GM12878 (cell line): ENCODE data around the gene REPS1. TPM values are rescaled to one million over a fixed set of nuclear protein-coding genes. Genes with fewer than 3 reads are reported as not detected.

Experiments used
- ATAC-seq: fragments of 200-7000 bp; cut with Tn5 transposase; 3 replicates; pipeline ENCODE4 v1.9.1; 2020; ENCODE audit warnings: mild to moderate bottlenecking, moderate library complexity
- BruUV-seq: library from RNA; stranded (reverse); fragments of 400-500 nt; replicated peaks from 2 replicates; lab custom pipeline; 2021; lab: Mats Ljungman, UMichigan
- CTCF ChIA-PET: fragments of 300-600 bp; sonication (Branson Sonifier 250); formaldehyde crosslinking; extraction: SDS; loops from one replicate; lab custom pipeline; 2021; ENCODE audit warnings: inconsistent platforms; lab: Yijun Ruan, JAX
- POLR2A ChIA-PET: fragments of 350-600 bp; formaldehyde crosslinking; extraction: SDS; loops from one replicate; lab custom pipeline; 2021; ENCODE audit warnings: inconsistent platforms; lab: Charles Lee
- RAD21 ChIA-PET: fragments of 300-600 bp; sonication (Branson Sonifier 250); formaldehyde crosslinking; loops from one replicate; lab custom pipeline; 2023; ENCODE audit warnings: antibody characterized with exemption; ENCODE audit not compliant: unreplicated experiment; lab: Charles Lee
- SMC1A ChIA-PET: fragments of 300-600 bp; sonication (Branson Sonifier 250); formaldehyde crosslinking; loops from one replicate; lab custom pipeline; 2023; ENCODE audit not compliant: unreplicated experiment, uncharacterized antibody; lab: Charles Lee
- DNase-seq: peaks from one replicate; pipeline ENCODE4 v3.0.0-alpha.2; 2011; ENCODE audit warnings: low read depth, low spot score
- FAIRE-seq: peaks from 3 replicates; lab custom pipeline; 2011; peaks lifted over from hg19 to GRCh38; lab: Jason Lieb, UNC
- H2AFZ ChIP-seq: 2 replicates; pipeline ENCODE4 v1.6.0; 2011; ENCODE audit warnings: low read depth, low read length, control low read depth; ENCODE audit not compliant: control insufficient read depth
- H3K27ac ChIP-seq: 2 replicates; pipeline ENCODE4 v1.5.1; 2011; ENCODE audit warnings: control low read depth; ENCODE audit not compliant: control insufficient read depth, insufficient read depth
- H3K27me3 ChIP-seq, 2 experiments: replicated peaks in 1 of 2; 2 replicates each; pipeline versions ENCODE4 v1.6.0 to v1.6.1; 2011; ENCODE audit warnings: low read length in 1 of 2; ENCODE audit not compliant: control insufficient read depth in 2 of 2, insufficient read depth in 2 of 2
- H3K36me3 ChIP-seq, 2 experiments: 2 replicates each; pipeline ENCODE4 v1.5.1; 2011; ENCODE audit warnings: low read length in 1 of 2; ENCODE audit not compliant: control insufficient read depth in 2 of 2, insufficient read depth in 2 of 2
- H3K4me1 ChIP-seq: 2 replicates; pipeline ENCODE4 v1.6.1; 2011; ENCODE audit warnings: mild to moderate bottlenecking, low read length, moderate library complexity, mixed read lengths; ENCODE audit not compliant: control insufficient read depth, insufficient read depth
- H3K4me2 ChIP-seq: 2 replicates; pipeline ENCODE4 v1.6.0; 2011; ENCODE audit warnings: control low read depth; ENCODE audit not compliant: control insufficient read depth, insufficient read depth
- H3K4me3 ChIP-seq: fragments of 200-600 bp; sonication (generic); 2 replicates; pipeline ENCODE4 v1.5.1; 2016
- H3K79me2 ChIP-seq: 2 replicates; pipeline ENCODE4 v1.6.0; 2011; ENCODE audit warnings: low read length; ENCODE audit not compliant: control insufficient read depth, insufficient read depth
- H3K9ac ChIP-seq: 2 replicates; pipeline ENCODE4 v1.8.0; 2011; ENCODE audit warnings: low read length, control low read depth, mixed read lengths; ENCODE audit not compliant: control insufficient read depth, insufficient read depth
- H3K9me3 ChIP-seq: replicated peaks from 3 replicates; pipeline ENCODE4 v1.5.1; 2011; ENCODE audit warnings: mild to moderate bottlenecking, low read length; ENCODE audit not compliant: control insufficient read depth, insufficient read depth
- H4K20me1 ChIP-seq: 2 replicates; pipeline ENCODE4 v1.6.0; 2011; ENCODE audit not compliant: control insufficient read depth, insufficient read depth
- NFIC ChIP-seq: IDR thresholded peaks from 2 replicates; pipeline ENCODE4 v1.6.1; 2012; ENCODE audit warnings: low read depth, mild to moderate bottlenecking, inconsistent platforms, low read length, moderate library complexity
- NRF1 ChIP-seq: conservative IDR thresholded peaks from 2 replicates; pipeline ENCODE4 v1.6.1; 2011; ENCODE audit warnings: mild to moderate bottlenecking, low read depth, low read length, improper control_type of control experiment
- SMARCA5 ChIP-seq: fragments of 450-650 bp; IDR thresholded peaks from 2 replicates; pipeline ENCODE4 v1.6.1; 2017; ENCODE audit warnings: mild to moderate bottlenecking
- ZBTB4 ChIP-seq: fragments of 450-650 bp; formaldehyde crosslinking; IDR thresholded peaks from 2 replicates; pipeline ENCODE4 v1.4.0; 2022; ENCODE audit warnings: mild to moderate bottlenecking, moderate library complexity
- ZNF217 ChIP-seq: fragments of 450-650 bp; IDR thresholded peaks from 2 replicates; pipeline ENCODE4 v1.6.1; 2017; ENCODE audit warnings: antibody characterized with exemption, mild to moderate bottlenecking
- WGBS: methylation state at CpG from one replicate; pipeline ENCODE4 v1.1.6; 2016; ENCODE audit warnings: low lambda C conversion rate; ENCODE audit not compliant: insufficient replicate concordance, insufficient coverage; ENCODE audit errors: missing lambda C conversion rate; 5-methylcytosine and 5-hydroxymethylcytosine counted together
- in situ Hi-C: fragments of 300-500 bp; cut with MboI; formaldehyde crosslinking; loops from 9 replicates; pipeline ENCODE4 v1.14.3; 2018; ENCODE audit warnings: mixed read lengths
- intact Hi-C: fragments of 100-400 bp; cut with micrococcal nuclease; formaldehyde crosslinking; loops from one replicate; pipeline ENCODE4 v1.14.2; 2022; ENCODE audit not compliant: unreplicated experiment
- polyA plus RNA-seq, 11 experiments: library from polyadenylated mRNA; depleted of rRNA in 4 of 11; unstranded in 6 of 11; stranded (reverse) in 5 of 11; fragments of >200 nt; fragmentation: Nextera tagmentation in 4 of 11; fragmentation: Illumina TruSeq in 1 of 11; extraction: Ambion mirVana in 4 of 11; extraction: Trizol in 1 of 11; gene quantifications; 1 replicate in 1 of 11; 2 replicates in 10 of 11; pipeline versions ENCODE4 v1.2.1 to v1.2.3, GENCODE V29; 2011 to 2016; ENCODE audit warnings: inconsistent platforms in 2 of 11, missing spikeins in 2 of 11, low read depth in 1 of 11
- total RNA-seq, 4 experiments: library from RNA; depleted of rRNA in 3 of 4; stranded (reverse); fragments of >200 nt in 3 of 4; fragmentation: Illumina TruSeq in 1 of 4; extraction: Trizol in 1 of 4; gene quantifications; 2 replicates each; pipeline versions ENCODE4 v1.2.1 to v1.2.3, GENCODE V29; 2013 to 2021
- TF ChIP-seq, protein P1 (sequence below): fragments of 450-650 bp; formaldehyde crosslinking; IDR thresholded peaks from 2 replicates; pipeline ENCODE4 v1.5.0; 2022; ENCODE audit warnings: mild to moderate bottlenecking, missing genetic modification characterization
- TF ChIP-seq, protein P2 (sequence below): IDR thresholded peaks from 2 replicates; pipeline ENCODE4 v1.6.1; 2012; ENCODE audit warnings: mild to moderate bottlenecking, low read depth, low read length

REPS1 gene
- total and polyA plus RNA-seq, 10 of the 15 experiments (the other 5 are each of a cell fraction or from before 2014, with no cell fraction given) = 13.7 to 59.3 (median 31.7) TPM

- 0 out of 2 replicates have a peak, but pooled peaks have one; percentile 19 for TF ChIP-seq NFIC
- TF ChIP-seq, protein P1, sequence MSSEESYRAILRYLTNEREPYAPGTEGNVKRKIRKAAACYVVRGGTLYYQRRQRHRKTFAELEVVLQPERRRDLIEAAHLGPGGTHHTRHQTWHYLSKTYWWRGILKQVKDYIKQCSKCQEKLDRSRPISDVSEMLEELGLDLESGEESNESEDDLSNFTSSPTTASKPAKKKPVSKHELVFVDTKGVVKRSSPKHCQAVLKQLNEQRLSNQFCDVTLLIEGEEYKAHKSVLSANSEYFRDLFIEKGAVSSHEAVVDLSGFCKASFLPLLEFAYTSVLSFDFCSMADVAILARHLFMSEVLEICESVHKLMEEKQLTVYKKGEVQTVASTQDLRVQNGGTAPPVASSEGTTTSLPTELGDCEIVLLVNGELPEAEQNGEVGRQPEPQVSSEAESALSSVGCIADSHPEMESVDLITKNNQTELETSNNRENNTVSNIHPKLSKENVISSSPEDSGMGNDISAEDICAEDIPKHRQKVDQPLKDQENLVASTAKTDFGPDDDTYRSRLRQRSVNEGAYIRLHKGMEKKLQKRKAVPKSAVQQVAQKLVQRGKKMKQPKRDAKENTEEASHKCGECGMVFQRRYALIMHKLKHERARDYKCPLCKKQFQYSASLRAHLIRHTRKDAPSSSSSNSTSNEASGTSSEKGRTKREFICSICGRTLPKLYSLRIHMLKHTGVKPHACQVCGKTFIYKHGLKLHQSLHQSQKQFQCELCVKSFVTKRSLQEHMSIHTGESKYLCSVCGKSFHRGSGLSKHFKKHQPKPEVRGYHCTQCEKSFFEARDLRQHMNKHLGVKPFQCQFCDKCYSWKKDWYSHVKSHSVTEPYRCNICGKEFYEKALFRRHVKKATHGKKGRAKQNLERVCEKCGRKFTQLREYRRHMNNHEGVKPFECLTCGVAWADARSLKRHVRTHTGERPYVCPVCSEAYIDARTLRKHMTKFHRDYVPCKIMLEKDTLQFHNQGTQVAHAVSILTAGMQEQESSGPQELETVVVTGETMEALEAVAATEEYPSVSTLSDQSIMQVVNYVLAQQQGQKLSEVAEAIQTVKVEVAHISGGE (CRISPR knock-in tag) = no peak
- TF ChIP-seq, all 136 proteins: peak for 8
Observed at GRCh38 chr6:138896104-138896756, 91.8 kb downstream of the REPS1 start (continued).

DNA sequence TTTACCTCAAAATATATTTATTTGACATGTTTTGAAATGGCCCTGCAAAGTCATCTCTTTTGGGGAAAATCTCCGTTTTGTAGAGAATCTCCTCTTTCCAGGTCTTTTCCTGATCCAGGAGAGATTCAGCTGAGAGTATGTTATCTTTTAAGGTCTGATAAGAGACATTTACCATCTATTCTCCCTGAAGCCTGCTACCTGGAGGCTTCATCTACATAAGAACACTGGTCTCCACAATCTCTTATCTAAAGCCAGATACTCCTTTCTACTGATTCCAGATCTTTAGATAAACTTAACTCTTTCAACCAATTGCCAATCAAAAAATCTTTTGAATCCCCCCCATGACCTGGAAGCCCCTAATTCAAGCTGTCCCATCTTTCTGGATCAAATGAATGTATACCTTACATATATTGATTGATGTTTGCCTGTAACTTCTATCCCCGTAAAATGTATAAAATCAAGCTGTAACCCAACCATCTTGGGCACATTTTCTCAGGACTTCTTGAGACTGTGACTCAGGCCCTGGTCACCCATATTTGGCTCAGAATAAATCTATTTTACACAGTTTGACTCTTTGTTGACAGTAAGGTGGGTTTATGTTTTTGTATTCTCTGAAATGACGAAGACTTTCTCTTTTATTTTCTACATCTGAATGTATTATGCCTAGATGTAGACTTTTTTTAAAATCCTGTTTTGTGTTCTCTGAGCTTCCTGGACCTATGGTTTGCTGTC, 96.6 kb downstream of the REPS1 start:
- FAIRE-seq = no peak
- Histone ChIP-seq H3K4me2 (no peak overlapping the region), H3K9me3 (no peaks in the 10 kb centered on the region), H3K27me3 (no peaks in the 10 kb centered on the region), H4K20me1 (no peaks in the 10 kb centered on the region), H3K27ac (no peak overlapping the region), H3K4me3 (no peak overlapping the region), H3K36me3 (no peaks in the 10 kb centered on the region), H3K4me1 (peaks cover 12% of the 10 kb centered on the region), H3K9ac (no peak overlapping the region), H2AFZ (no peak overlapping the region), H3K79me2 (no peaks in the 10 kb centered on the region)
- BruUV-seq = TSS peak; percentile 38
- SMC1A ChIA-PET = interaction anchor here (0.7 to 5.8 kb wide), 5 partner anchors 10 to 75 kb away, joined by 3 to 68 read pairs (median 3); no protein-coding TSS in a partner anchor
- DNase-seq = no peak
- in situ Hi-C loops (no loop called here), intact Hi-C loops (no loop called here)
- POLR2A ChIA-PET = interaction anchor here (0.6 kb wide), 1 partner anchor 9 kb away, joined by 3 read pairs; no protein-coding TSS in a partner anchor
- 89% methylated on average over 3 of the region's 3 CpGs for WGBS
- no peak for ATAC-seq
- CTCF ChIA-PET = interaction anchor here (1.0 to 1.2 kb wide), 2 partner anchors 8 to 9 kb away, joined by 3 read pairs; no protein-coding TSS in a partner anchor
- RAD21 ChIA-PET = interaction anchor here (5.3 kb wide), 1 partner anchor 9 kb away, joined by 27 read pairs; no protein-coding TSS in a partner anchor
- no peak for TF ChIP-seq ZBTB4 (CRISPR knock-in tag)
- TF ChIP-seq ZNF217 = no peak
- no peak for TF ChIP-seq NRF1
- no peak for TF ChIP-seq SMARCA5
- TF ChIP-seq, protein P2, sequence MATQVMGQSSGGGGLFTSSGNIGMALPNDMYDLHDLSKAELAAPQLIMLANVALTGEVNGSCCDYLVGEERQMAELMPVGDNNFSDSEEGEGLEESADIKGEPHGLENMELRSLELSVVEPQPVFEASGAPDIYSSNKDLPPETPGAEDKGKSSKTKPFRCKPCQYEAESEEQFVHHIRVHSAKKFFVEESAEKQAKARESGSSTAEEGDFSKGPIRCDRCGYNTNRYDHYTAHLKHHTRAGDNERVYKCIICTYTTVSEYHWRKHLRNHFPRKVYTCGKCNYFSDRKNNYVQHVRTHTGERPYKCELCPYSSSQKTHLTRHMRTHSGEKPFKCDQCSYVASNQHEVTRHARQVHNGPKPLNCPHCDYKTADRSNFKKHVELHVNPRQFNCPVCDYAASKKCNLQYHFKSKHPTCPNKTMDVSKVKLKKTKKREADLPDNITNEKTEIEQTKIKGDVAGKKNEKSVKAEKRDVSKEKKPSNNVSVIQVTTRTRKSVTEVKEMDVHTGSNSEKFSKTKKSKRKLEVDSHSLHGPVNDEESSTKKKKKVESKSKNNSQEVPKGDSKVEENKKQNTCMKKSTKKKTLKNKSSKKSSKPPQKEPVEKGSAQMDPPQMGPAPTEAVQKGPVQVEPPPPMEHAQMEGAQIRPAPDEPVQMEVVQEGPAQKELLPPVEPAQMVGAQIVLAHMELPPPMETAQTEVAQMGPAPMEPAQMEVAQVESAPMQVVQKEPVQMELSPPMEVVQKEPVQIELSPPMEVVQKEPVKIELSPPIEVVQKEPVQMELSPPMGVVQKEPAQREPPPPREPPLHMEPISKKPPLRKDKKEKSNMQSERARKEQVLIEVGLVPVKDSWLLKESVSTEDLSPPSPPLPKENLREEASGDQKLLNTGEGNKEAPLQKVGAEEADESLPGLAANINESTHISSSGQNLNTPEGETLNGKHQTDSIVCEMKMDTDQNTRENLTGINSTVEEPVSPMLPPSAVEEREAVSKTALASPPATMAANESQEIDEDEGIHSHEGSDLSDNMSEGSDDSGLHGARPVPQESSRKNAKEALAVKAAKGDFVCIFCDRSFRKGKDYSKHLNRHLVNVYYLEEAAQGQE = no peak
